Right lobe of liver (tissue), 6 donors: Measurements from ENCODE around the gene NPPB. TPM values are rescaled to one million over a fixed set of nuclear protein-coding genes. Genes with fewer than 3 reads are reported as not detected.

Experiments
- ATAC-seq, 4 donors: fragments of 200-7000 bp; cut with Tn5 transposase; one replicate each; pipeline ENCODE4 v1.9.1; 2020; ENCODE audit warnings: mild to moderate bottlenecking in 4 of 4, moderate library complexity in 4 of 4
- DNase-seq, 3 donors: peaks; one replicate each; pipeline ENCODE4 v3.0.0-alpha.2; 2020
- H3K27ac ChIP-seq, 3 donors: fragments of 200-600 bp; one replicate each; pipeline ENCODE4 v1.8.0; 2022
- H3K27me3 ChIP-seq, 2 donors: fragments of 200-600 bp; one replicate each; pipeline ENCODE4 v1.8.0; 2022
- H3K36me3 ChIP-seq, 4 donors: fragments of 200-600 bp; sonication (generic) in 1 of 4; one replicate each; pipeline versions ENCODE4 v1.5.1 to v1.8.0; 2017 to 2022; ENCODE audit warnings: control low read depth in 1 of 4
- H3K4me1 ChIP-seq, 4 donors: fragments of 200-600 bp; sonication (generic) in 1 of 4; one replicate each; pipeline versions ENCODE4 v1.5.1 to v1.8.0; 2017 to 2022; ENCODE audit warnings: control low read depth in 1 of 4
- H3K4me3 ChIP-seq, 3 donors: fragments of 200-600 bp; one replicate each; pipeline ENCODE4 v1.8.0; 2022
- H3K9me3 ChIP-seq, 4 donors: fragments of 200-600 bp; sonication (generic) in 1 of 4; one replicate each; pipeline versions ENCODE4 v1.5.1 to v1.8.0; 2017 to 2022; ENCODE audit warnings: control low read depth in 1 of 4
- POLR2A ChIP-seq: fragments of 450-650 bp; IDR thresholded peaks from one replicate; pipeline ENCODE4 v1.6.1; 2017; ENCODE audit warnings: antibody characterized with exemption, mild to moderate bottlenecking
- WGBS: methylation state at CpG from one replicate; pipeline ENCODE4 v1.1.6; 2018; ENCODE audit warnings: low coverage, low lambda C conversion rate; ENCODE audit not compliant: insufficient coverage; ENCODE audit errors: missing lambda C conversion rate; 5-methylcytosine and 5-hydroxymethylcytosine counted together
- intact Hi-C, 2 donors: fragments of 100-400 bp; cut with DNase I; formaldehyde crosslinking; loops; one replicate each; pipeline versions ENCODE4 v1.11.2 to v1.14.1; 2022
- total RNA-seq, 6 experiments: library from RNA; depleted of rRNA in 2 of 6; stranded (reverse); fragments of >200 nt in 2 of 6; fragmentation: NEBNext Ultra II Directional in 3 of 6; extraction: Animal tissue kit (Norgen Biotek cat#: 25700) in 3 of 6; gene quantifications; one replicate each; pipeline versions ENCODE4 v1.1.0 to v1.2.4, GENCODE V29; 2016 to 2023
- TF ChIP-seq, protein P1 (sequence below), 4 donors: fragments of 200-600 bp in 3 of 4; fragments of 450-650 bp in 1 of 4; IDR thresholded peaks; one replicate each; pipeline versions ENCODE4 v1.5.1 to v1.8.0; 2016 to 2022; ENCODE audit warnings: antibody characterized with exemption in 4 of 4, mild to moderate bottlenecking in 2 of 4
- donor health status: DM: no; HTN: yes; CAD: no.
- donor health status: DM: no; HTN: no; CAD: no.
- donor health status: DM: no; HTN: no; CAD: no.
- donor health status: DM: no; HTN: yes; CAD: no.
- donor health status: DM: no; HTN: yes; CAD: no.

Gene NPPB
- total RNA-seq, 6 experiments from 2014 or later: 0.44 TPM; not detected in 5

DNA sequence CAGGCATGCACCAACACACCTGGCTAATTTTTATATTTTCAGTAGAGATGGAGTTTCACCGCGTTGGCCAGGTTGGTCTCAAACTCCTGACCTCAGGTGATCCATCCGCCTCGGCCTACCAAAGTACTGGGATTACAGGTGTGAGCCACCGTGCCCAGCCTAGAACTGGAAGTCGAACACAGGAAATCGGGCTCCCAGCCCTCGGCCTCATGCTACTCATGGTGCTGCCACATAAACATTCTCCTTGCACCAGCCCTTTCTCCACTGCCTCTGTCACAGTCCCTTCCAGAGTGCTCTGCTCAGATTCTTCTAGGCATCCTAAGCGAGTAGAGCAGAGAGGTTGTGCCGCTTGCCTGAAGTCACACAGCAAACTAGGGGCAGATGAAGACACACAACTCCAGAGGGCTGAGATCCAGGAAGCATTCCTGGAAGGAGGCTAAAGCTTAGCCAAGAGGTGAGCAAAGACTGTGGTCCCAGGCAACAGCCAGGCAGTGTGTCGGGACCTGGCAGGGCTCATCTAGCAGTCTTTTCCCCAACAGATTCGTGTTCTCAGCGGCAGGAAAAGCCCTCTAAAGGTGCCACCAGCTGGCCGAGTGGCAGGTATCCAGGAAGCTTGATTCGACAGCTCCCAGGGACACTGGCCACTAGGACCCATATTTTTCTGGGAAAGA, 29.6 kb upstream of the NPPB start:
- H3K27me3 ChIP-seq: no peaks in the 10 kb centered on the region
- TF ChIP-seq, protein P1, sequence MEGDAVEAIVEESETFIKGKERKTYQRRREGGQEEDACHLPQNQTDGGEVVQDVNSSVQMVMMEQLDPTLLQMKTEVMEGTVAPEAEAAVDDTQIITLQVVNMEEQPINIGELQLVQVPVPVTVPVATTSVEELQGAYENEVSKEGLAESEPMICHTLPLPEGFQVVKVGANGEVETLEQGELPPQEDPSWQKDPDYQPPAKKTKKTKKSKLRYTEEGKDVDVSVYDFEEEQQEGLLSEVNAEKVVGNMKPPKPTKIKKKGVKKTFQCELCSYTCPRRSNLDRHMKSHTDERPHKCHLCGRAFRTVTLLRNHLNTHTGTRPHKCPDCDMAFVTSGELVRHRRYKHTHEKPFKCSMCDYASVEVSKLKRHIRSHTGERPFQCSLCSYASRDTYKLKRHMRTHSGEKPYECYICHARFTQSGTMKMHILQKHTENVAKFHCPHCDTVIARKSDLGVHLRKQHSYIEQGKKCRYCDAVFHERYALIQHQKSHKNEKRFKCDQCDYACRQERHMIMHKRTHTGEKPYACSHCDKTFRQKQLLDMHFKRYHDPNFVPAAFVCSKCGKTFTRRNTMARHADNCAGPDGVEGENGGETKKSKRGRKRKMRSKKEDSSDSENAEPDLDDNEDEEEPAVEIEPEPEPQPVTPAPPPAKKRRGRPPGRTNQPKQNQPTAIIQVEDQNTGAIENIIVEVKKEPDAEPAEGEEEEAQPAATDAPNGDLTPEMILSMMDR (IDR thresholded peaks at IDR 0.05): no peak
- TF ChIP-seq POLR2A: no peak
- no peak overlapping the region for H3K4me3 ChIP-seq
- ATAC-seq (no peak), DNase-seq (no peak)
- no peaks in the 10 kb centered on the region for H3K9me3 ChIP-seq
- no peaks in the 10 kb centered on the region for H3K36me3 ChIP-seq
- WGBS: 91% methylated on average over 7 of the region's 15 CpGs
- H3K27ac ChIP-seq: no peak overlapping the region
- H3K4me1 ChIP-seq: no peaks in the 10 kb centered on the region
- intact Hi-C loops: no loop called here

DNA sequence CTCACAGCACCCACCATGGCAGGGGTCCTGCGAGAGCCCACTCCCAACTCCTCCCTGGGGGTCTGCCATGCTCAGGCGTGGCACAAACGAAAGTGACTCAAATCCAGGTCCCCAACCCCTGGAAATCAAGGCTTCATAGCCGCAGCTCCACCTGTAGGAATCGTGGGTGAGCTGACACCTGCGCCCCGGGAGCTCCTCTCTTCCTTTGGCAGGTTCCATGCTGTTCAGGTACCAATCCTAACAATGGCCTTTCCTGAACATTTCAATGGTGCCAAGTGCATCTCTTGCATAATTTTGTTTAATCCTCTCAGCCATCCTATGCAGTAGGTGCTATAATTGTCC, 28.9 kb upstream of the NPPB start:
- Histone ChIP-seq H3K36me3 (no peaks in the 10 kb centered on the region), H3K4me1 (no peaks in the 10 kb centered on the region), H3K9me3 (no peaks in the 10 kb centered on the region), H3K27me3 (no peaks in the 10 kb centered on the region), H3K27ac (no peak overlapping the region), H3K4me3 (no peak overlapping the region)
- TF ChIP-seq, protein P1 (IDR thresholded peaks at IDR 0.05): no peak
- TF ChIP-seq POLR2A: no peak
- DNase-seq (no peak), ATAC-seq (no peak)
- WGBS: 60% methylated on average over 2 of the region's 7 CpGs
- intact Hi-C loops: no loop called here

DNA sequence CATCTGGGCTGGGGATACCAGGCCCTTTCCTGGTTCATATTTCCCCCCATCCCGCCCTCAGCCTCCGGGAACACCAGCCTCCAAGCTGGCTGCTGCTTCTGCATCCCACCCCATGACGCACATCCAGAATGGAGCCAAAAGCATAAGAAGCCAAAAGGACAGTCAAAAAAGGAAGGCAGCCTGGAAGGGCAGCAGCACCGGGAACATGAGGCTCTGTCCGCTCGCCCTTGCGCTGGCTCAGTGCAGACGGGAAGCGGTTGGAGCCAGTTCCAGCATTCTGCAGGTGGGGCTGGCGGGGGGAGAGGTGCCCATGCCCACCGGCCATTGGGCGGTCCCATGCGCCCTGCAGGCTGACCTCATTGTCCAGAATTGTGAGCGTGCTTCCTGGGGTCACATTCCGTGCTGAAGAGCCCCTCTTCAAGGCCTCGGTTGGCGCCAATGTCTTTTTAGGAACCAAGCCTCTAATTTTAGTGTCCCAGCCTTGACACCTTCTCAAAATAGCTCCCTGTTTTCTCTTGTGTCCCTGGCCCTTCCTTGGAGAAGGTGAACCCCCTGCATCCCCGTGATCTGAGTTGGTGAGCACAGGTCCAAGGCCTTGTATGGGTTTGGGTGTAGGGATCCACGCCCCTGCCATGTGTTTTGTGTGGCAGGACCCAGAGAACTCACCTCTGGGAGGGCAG, 28.4 kb upstream of the NPPB start:
- intact Hi-C loops: no loop called here
- TF ChIP-seq POLR2A: no peak
- TF ChIP-seq, protein P1 (IDR thresholded peaks at IDR 0.05): no peak
- Histone ChIP-seq H3K9me3 (no peaks in the 10 kb centered on the region), H3K27me3 (no peaks in the 10 kb centered on the region), H3K4me3 (no peak overlapping the region), H3K4me1 (no peaks in the 10 kb centered on the region), H3K27ac (no peak overlapping the region), H3K36me3 (no peaks in the 10 kb centered on the region)
- DNase-seq: no peak
- WGBS: no CpG with 5 or more reads among the region's 19 CpGs
- no peak for ATAC-seq

DNA sequence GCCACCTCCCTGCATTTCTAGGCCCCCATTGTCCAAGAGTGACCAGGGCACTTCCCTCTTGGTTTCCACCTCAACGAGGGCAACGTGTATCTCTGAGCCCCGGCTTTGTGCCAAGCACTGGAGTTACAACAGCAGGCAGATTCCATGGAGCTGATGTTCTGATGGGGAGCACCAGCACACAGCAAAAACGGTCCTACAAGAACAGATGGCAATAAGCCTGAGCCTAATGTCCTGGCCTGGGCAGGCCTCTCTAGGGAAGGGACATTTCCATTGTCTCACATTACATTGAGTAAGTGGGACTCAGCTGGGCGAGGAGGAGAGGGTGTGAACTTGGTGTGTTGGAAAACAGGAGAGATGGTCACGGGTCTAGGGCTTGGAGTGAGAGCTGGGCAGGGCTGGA, 27.2 kb upstream of the NPPB start:
- H3K9me3 ChIP-seq: no peaks in the 10 kb centered on the region
- no peak overlapping the region for H3K4me3 ChIP-seq
- H3K36me3 ChIP-seq: no peaks in the 10 kb centered on the region
- intact Hi-C loops: no loop called here
- whole genome bisulfite sequencing: 65% methylated on average over 3 of the region's 6 CpGs
- no peak for DNase-seq
- no peak overlapping the region for H3K27ac ChIP-seq
- no peak for TF ChIP-seq POLR2A
- TF ChIP-seq, protein P1 (IDR thresholded peaks at IDR 0.05): no peak
- no peaks in the 10 kb centered on the region for H3K27me3 ChIP-seq
- no peaks in the 10 kb centered on the region for H3K4me1 ChIP-seq
- ATAC-seq: no peak
